GM23248 (cell line): ENCODE data around the gene ABCC4. TPM values are rescaled to one million over a fixed set of nuclear protein-coding genes. Genes with fewer than 3 reads are reported as not detected.

Source experiments
- DNase-seq: peaks from one replicate; pipeline ENCODE4 v3.0.0-alpha.2; 2015
- H2AFZ ChIP-seq: fragments of 200-600 bp; sonication (generic); 2 replicates; pipeline ENCODE4 v1.6.1; 2016; ENCODE audit warnings: antibody characterized with exemption
- H3F3A ChIP-seq: fragments of 200-600 bp; sonication (generic); 2 replicates; pipeline ENCODE4 v1.6.1; 2016; ENCODE audit warnings: mild to moderate bottlenecking, antibody characterized with exemption, mixed run types; ENCODE audit not compliant: insufficient read depth
- H3K27ac ChIP-seq: fragments of 200-600 bp; sonication (generic); 2 replicates; pipeline ENCODE4 v1.5.1; 2016; ENCODE audit warnings: mild to moderate bottlenecking
- H3K27me3 ChIP-seq: fragments of 200-600 bp; sonication (generic); replicated peaks from 2 replicates; pipeline ENCODE4 v1.6.1; 2016; ENCODE audit warnings: mild to moderate bottlenecking; ENCODE audit not compliant: insufficient read depth
- H3K36me3 ChIP-seq: fragments of 200-600 bp; sonication (generic); 2 replicates; pipeline ENCODE4 v1.6.1; 2016; ENCODE audit warnings: low read depth, mild to moderate bottlenecking
- H3K4me1 ChIP-seq: fragments of 200-600 bp; sonication (generic); 2 replicates; pipeline ENCODE4 v1.6.1; 2016; ENCODE audit warnings: mild to moderate bottlenecking; ENCODE audit not compliant: insufficient read depth
- H3K4me2 ChIP-seq: fragments of 200-600 bp; sonication (generic); one replicate; pipeline ENCODE4 v1.6.1; 2016; ENCODE audit warnings: mild to moderate bottlenecking; ENCODE audit not compliant: unreplicated experiment
- H3K4me3 ChIP-seq: fragments of 200-600 bp; sonication (generic); 2 replicates; pipeline ENCODE4 v1.5.1; 2016; ENCODE audit warnings: mild to moderate bottlenecking
- H3K79me2 ChIP-seq: fragments of 200-600 bp; sonication (generic); 2 replicates; pipeline ENCODE4 v1.6.1; 2016; ENCODE audit warnings: mild to moderate bottlenecking; ENCODE audit not compliant: insufficient read depth
- H3K9ac ChIP-seq: fragments of 200-600 bp; sonication (generic); 2 replicates; pipeline ENCODE4 v1.6.1; 2016; ENCODE audit warnings: mild to moderate bottlenecking
- H3K9me2 ChIP-seq: fragments of 200-600 bp; sonication (generic); 2 replicates; pipeline ENCODE4 v1.6.1; 2016; ENCODE audit warnings: mixed run types, mild to moderate bottlenecking, moderate library complexity; ENCODE audit not compliant: insufficient read depth
- H3K9me3 ChIP-seq: fragments of 200-600 bp; sonication (generic); one replicate; pipeline ENCODE4 v1.6.1; 2017; ENCODE audit warnings: low read depth
- H4K20me1 ChIP-seq: fragments of 200-600 bp; sonication (generic); 2 replicates; pipeline ENCODE4 v1.6.0; 2016; ENCODE audit not compliant: insufficient read depth
- EZH2 ChIP-seq: fragments of 200-600 bp; sonication (generic); IDR thresholded peaks from 2 replicates; pipeline ENCODE4 v1.6.1; 2018; ENCODE audit warnings: antibody characterized with exemption, mild to moderate bottlenecking; ENCODE audit not compliant: insufficient read depth, poor library complexity, severe bottlenecking
- EZH2phosphoT487 ChIP-seq: fragments of 200-600 bp; sonication (generic); IDR thresholded peaks from 2 replicates; pipeline ENCODE4 v1.6.1; 2018; ENCODE audit warnings: antibody characterized with exemption, moderate library complexity, mild to moderate bottlenecking, low read depth; ENCODE audit not compliant: insufficient read depth
- WGBS, 2 experiments: methylation state at CpG; one replicate each; pipeline ENCODE4 v1.1.6; 2015 to 2017; ENCODE audit warnings: low lambda C conversion rate in 2 of 2, low coverage in 1 of 2; ENCODE audit errors: missing lambda C conversion rate in 2 of 2; 5-methylcytosine and 5-hydroxymethylcytosine counted together
- in situ Hi-C: fragments of 300-500 bp; cut with MboI; formaldehyde crosslinking; loops from 2 replicates; pipeline ENCODE4 v1.15.0; 2020
- polyA plus RNA-seq: library from polyadenylated mRNA; unstranded; fragments of >200 nt; fragmentation: Nextera tagmentation; extraction: Ambion mirVana; gene quantifications from 2 replicates; pipeline ENCODE4 v1.2.1, GENCODE V29; 2016
- total RNA-seq: library from RNA; depleted of rRNA; stranded (reverse); fragments of >200 nt; shearing (Covaris generic); gene quantifications from 2 replicates; pipeline ENCODE4 v1.2.3, GENCODE V29; 2014

Gene ABCC4
- total and polyA plus RNA-seq, 2 experiments from 2014 or later: 3.9 to 11.2 TPM

- Histone ChIP-seq H2AFZ (peak overlapping the region; percentile 89), H3K9me2 (no peaks in the 10 kb centered on the region), H3K9ac (peak overlapping the region; percentile 84), H3K4me2 (peak overlapping the region; percentile 76), H4K20me1 (no peaks in the 10 kb centered on the region), H3K9me3 (no peaks in the 10 kb centered on the region), H3K4me3 (peak overlapping the region; percentile 89), H3K36me3 (no peaks in the 10 kb centered on the region), H3K27ac (peak overlapping the region; percentile 52), H3K4me1 (no peaks in the 10 kb centered on the region), H3K79me2 (no peaks in the 10 kb centered on the region; the same call in 1 of the 2 replicates), H3F3A (peaks cover 5% of the 10 kb centered on the region; the same call in 1 of the 2 replicates), H3K27me3 (no peaks in the 10 kb centered on the region)
- DNase-seq: no peak
- TF ChIP-seq EZH2: no peak
- no peak for TF ChIP-seq EZH2phosphoT487
- in situ Hi-C loops: no loop called here
- 20% methylated on average over 13 of the region's 13 CpGs for WGBS, 2 experiments
Measured at GRCh38 chr13:95301968-95302393, 730 bp upstream of the ABCC4 start.

GRCh38 chr13:95300625-95301182 is 547 bp downstream of the ABCC4 start:
- in situ Hi-C loops: no loop called here
- Histone ChIP-seq H3K27ac (peak overlapping the region; percentile 23), H2AFZ (peak overlapping the region; percentile 89), H3K9ac (peak overlapping the region; percentile 84), H3K9me2 (no peaks in the 10 kb centered on the region), H3K4me2 (peak overlapping the region; percentile 97), H3K36me3 (no peaks in the 10 kb centered on the region), H3F3A (peaks cover 5% of the 10 kb centered on the region; the same call in 1 of the 2 replicates), H3K79me2 (no peaks in the 10 kb centered on the region; the same call in 1 of the 2 replicates), H4K20me1 (no peaks in the 10 kb centered on the region), H3K4me3 (peak overlapping the region; percentile 89), H3K9me3 (no peaks in the 10 kb centered on the region), H3K27me3 (no peaks in the 10 kb centered on the region), H3K4me1 (no peaks in the 10 kb centered on the region)
- TF ChIP-seq EZH2phosphoT487 (no peak), EZH2 (no peak)
- 2 to 3% methylated on average over 28 to 42 of the region's 45 CpGs for WGBS, 2 experiments
- DNase-seq: peak; percentile 65

- WGBS, 2 experiments: 77 to 79% methylated on average over 11 of the region's 11 CpGs
- Histone ChIP-seq H3K4me2 (no peak overlapping the region), H3K4me1 (no peaks in the 10 kb centered on the region), H3K9me2 (no peaks in the 10 kb centered on the region), H3K27me3 (no peaks in the 10 kb centered on the region), H3K4me3 (no peak overlapping the region), H3K79me2 (no peaks in the 10 kb centered on the region; the same call in 1 of the 2 replicates), H3K9me3 (no peaks in the 10 kb centered on the region), H3K9ac (no peak overlapping the region), H4K20me1 (no peaks in the 10 kb centered on the region), H3K27ac (no peak overlapping the region), H2AFZ (no peak overlapping the region), H3K36me3 (no peaks in the 10 kb centered on the region), H3F3A (peaks cover 5% of the 10 kb centered on the region; the same call in 1 of the 2 replicates)
- TF ChIP-seq EZH2phosphoT487: no peak
- TF ChIP-seq EZH2: no peak
- peak; percentile 53 for DNase-seq
- in situ Hi-C loops: no loop called here
Measured at GRCh38 chr13:95298971-95299621, 2.2 kb downstream of the ABCC4 start.

GRCh38 chr13:95298169-95298965 is 2.9 kb downstream of the ABCC4 start:
- no peak for DNase-seq
- no peak overlapping the region for H2AFZ ChIP-seq
- TF ChIP-seq EZH2 (no peak), EZH2phosphoT487 (no peak)
- 94 to 95% methylated on average over 8 of the region's 8 CpGs for WGBS, 2 experiments
- peaks cover 5% of the 10 kb centered on the region; the same call in 1 of the 2 replicates for H3F3A ChIP-seq
- no peaks in the 10 kb centered on the region for H3K9me3 ChIP-seq
- no peak overlapping the region for H3K4me2 ChIP-seq
- in situ Hi-C loops: no loop called here
- H3K4me1 ChIP-seq: no peaks in the 10 kb centered on the region
- H3K9ac ChIP-seq: no peak overlapping the region
- H3K36me3 ChIP-seq: no peaks in the 10 kb centered on the region
- no peaks in the 10 kb centered on the region for H4K20me1 ChIP-seq
- no peaks in the 10 kb centered on the region; the same call in 1 of the 2 replicates for H3K79me2 ChIP-seq
- H3K9me2 ChIP-seq: no peaks in the 10 kb centered on the region
- no peak overlapping the region for H3K27ac ChIP-seq
- no peak overlapping the region for H3K4me3 ChIP-seq
- H3K27me3 ChIP-seq: no peaks in the 10 kb centered on the region
